ENCODE results near the gene UBE2H.

GRCh38 chr7:129872054-129872453 is 80.7 kb downstream of the UBE2H start:
- TF ChIP-seq POLR2AphosphoS5 (IDR thresholded peaks at IDR 0.05; ENCODE audit: low read depth, low read length) (no peak), YY1 (IDR thresholded peaks at IDR 0.05; ENCODE audit: low read depth) (no peak), CTCF (IDR thresholded peaks at IDR 0.05) (no peak), SMC3 (IDR thresholded peaks at IDR 0.05; ENCODE audit: low read depth, low read length) (no peak), EZH2phosphoT487 (IDR thresholded peaks at IDR 0.05; ENCODE audit: borderline replicate concordance, low read depth) (no peak), MAX (IDR thresholded peaks at IDR 0.05; ENCODE audit: low read depth) (no peak), REST (IDR thresholded peaks at IDR 0.05; ENCODE audit: low read depth, low read length) (no peak), JUND (IDR thresholded peaks at IDR 0.05) (0 out of 2 replicates have a peak, but pooled peaks have one; percentile 5)

All from SK-N-SH (cell line).